Mammary epithelial cell (primary cell): ENCODE data around the gene EXOSC10.

ENCODE experiments used
- EZH2 ChIP-seq: IDR thresholded peaks from 2 replicates; pipeline ENCODE4 v1.6.1; 2012; ENCODE audit warnings: low read length, inconsistent platforms, borderline replicate concordance
- TF ChIP-seq, protein P1 (sequence below), 2 donors: IDR thresholded peaks in 1 of 2; conservative IDR thresholded peaks in 1 of 2; 2 replicates each; pipeline ENCODE4 v1.5.1; 2011 to 2012; ENCODE audit warnings: inconsistent platforms in 2 of 2, low read length in 2 of 2, mild to moderate bottlenecking in 2 of 2, control low read depth in 1 of 2, low read depth in 1 of 2; ENCODE audit not compliant: insufficient read depth in 1 of 2; ENCODE audit errors: extremely low read depth in 1 of 2

GRCh38 chr1:11080931-11081330 lies 18.7 kb downstream of the EXOSC10 start:
- no peak for TF ChIP-seq EZH2
- TF ChIP-seq, protein P1, sequence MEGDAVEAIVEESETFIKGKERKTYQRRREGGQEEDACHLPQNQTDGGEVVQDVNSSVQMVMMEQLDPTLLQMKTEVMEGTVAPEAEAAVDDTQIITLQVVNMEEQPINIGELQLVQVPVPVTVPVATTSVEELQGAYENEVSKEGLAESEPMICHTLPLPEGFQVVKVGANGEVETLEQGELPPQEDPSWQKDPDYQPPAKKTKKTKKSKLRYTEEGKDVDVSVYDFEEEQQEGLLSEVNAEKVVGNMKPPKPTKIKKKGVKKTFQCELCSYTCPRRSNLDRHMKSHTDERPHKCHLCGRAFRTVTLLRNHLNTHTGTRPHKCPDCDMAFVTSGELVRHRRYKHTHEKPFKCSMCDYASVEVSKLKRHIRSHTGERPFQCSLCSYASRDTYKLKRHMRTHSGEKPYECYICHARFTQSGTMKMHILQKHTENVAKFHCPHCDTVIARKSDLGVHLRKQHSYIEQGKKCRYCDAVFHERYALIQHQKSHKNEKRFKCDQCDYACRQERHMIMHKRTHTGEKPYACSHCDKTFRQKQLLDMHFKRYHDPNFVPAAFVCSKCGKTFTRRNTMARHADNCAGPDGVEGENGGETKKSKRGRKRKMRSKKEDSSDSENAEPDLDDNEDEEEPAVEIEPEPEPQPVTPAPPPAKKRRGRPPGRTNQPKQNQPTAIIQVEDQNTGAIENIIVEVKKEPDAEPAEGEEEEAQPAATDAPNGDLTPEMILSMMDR (conservative IDR thresholded peaks at IDR 0.05 in 1 of 2, IDR thresholded peaks at IDR 0.05 in 1 of 2; ENCODE audit: extremely low read depth in 1 of 2, insufficient read depth in 1 of 2, low read depth in 1 of 2, low read length in 2 of 2), result no peak
